Neuronal stem cell (in vitro differentiated cells): ENCODE results near the gene C2CD2L.
"Not testable (repeated sequence)": the region's sequence is repeated elsewhere in the genome, so short reads cannot be mapped to it uniquely, and the experiment has no call there.

Source experiments
- DNase-seq: peaks from one replicate; pipeline ENCODE4 v3.0.0-alpha.2; 2013; ENCODE audit warnings: low spot score
- H2AFZ ChIP-seq: one replicate; pipeline ENCODE4 v1.6.1; 2013; ENCODE audit warnings: mild to moderate bottlenecking, low read length, inconsistent platforms
- H2AK5ac ChIP-seq: 2 replicates; pipeline ENCODE4 v1.6.1; 2013; ENCODE audit warnings: low read depth, mild to moderate bottlenecking, inconsistent platforms, low read length, moderate library complexity, mixed read lengths
- H2BK120ac ChIP-seq: 2 replicates; pipeline ENCODE4 v1.6.1; 2013; ENCODE audit warnings: low read depth, mild to moderate bottlenecking, inconsistent platforms, low read length, moderate library complexity, mixed read lengths
- H2BK12ac ChIP-seq: one replicate; pipeline ENCODE4 v1.6.1; 2013; ENCODE audit warnings: low read length, inconsistent platforms
- H2BK15ac ChIP-seq: 2 replicates; pipeline ENCODE4 v1.6.1; 2013; ENCODE audit warnings: mild to moderate bottlenecking, low read length, inconsistent platforms, mixed read lengths
- H2BK5ac ChIP-seq: one replicate; pipeline ENCODE4 v1.6.1; 2013; ENCODE audit warnings: inconsistent platforms, mild to moderate bottlenecking, low read length, moderate library complexity
- H3K14ac ChIP-seq: one replicate; pipeline ENCODE4 v1.6.1; 2013; ENCODE audit warnings: low read length, inconsistent platforms
- H3K18ac ChIP-seq: 2 replicates; pipeline ENCODE4 v1.6.1; 2013; ENCODE audit warnings: low read length, inconsistent platforms
- H3K23ac ChIP-seq: 2 replicates; pipeline ENCODE4 v1.6.1; 2013; ENCODE audit warnings: low read depth, mild to moderate bottlenecking, mixed read lengths, low read length, inconsistent platforms; ENCODE audit not compliant: poor library complexity
- H3K27ac ChIP-seq: replicated peaks from 3 replicates; pipeline ENCODE4 v1.5.1; 2013; ENCODE audit warnings: low read length, inconsistent platforms
- H3K27me3 ChIP-seq, 3 experiments: 2 replicates each; pipeline ENCODE4 v1.6.1; 2013; ENCODE audit warnings: low read length in 3 of 3, mild to moderate bottlenecking in 2 of 3, inconsistent platforms in 1 of 3, low read depth in 1 of 3, mixed read lengths in 1 of 3, moderate library complexity in 1 of 3; ENCODE audit not compliant: control insufficient read depth in 3 of 3, insufficient read depth in 3 of 3
- H3K36me3 ChIP-seq, 2 donors: replicated peaks in 1 of 2; 2 replicates each; pipeline ENCODE4 v1.6.1; 2013; ENCODE audit warnings: low read length in 2 of 2; ENCODE audit not compliant: control insufficient read depth in 2 of 2, insufficient read depth in 2 of 2
- H3K4ac ChIP-seq: 2 replicates; pipeline ENCODE4 v1.6.1; 2013; ENCODE audit warnings: inconsistent platforms, mild to moderate bottlenecking, low read length, moderate library complexity
- H3K4me1 ChIP-seq, 2 donors: 1 replicate in 1 of 2; 2 replicates in 1 of 2; pipeline ENCODE4 v1.6.1; 2013; ENCODE audit warnings: low read length in 2 of 2, low read depth in 1 of 2; ENCODE audit not compliant: control insufficient read depth in 2 of 2, insufficient read depth in 1 of 2
- H3K4me2 ChIP-seq: one replicate; pipeline ENCODE4 v1.6.1; 2013; ENCODE audit warnings: mild to moderate bottlenecking, low read length, inconsistent platforms; ENCODE audit not compliant: insufficient read depth, poor library complexity, severe bottlenecking
- H3K4me3 ChIP-seq, 2 donors: 2 replicates each; pipeline ENCODE4 v1.5.1; 2013; ENCODE audit warnings: low read length in 2 of 2, mild to moderate bottlenecking in 2 of 2, inconsistent platforms in 1 of 2, moderate library complexity in 1 of 2
- H3K79me1 ChIP-seq: one replicate; pipeline ENCODE4 v1.6.1; 2013; ENCODE audit warnings: low read depth, mild to moderate bottlenecking, inconsistent platforms, low read length, moderate library complexity
- H3K9ac ChIP-seq: one replicate; pipeline ENCODE4 v1.6.1; 2013; ENCODE audit warnings: mild to moderate bottlenecking, low read depth, low read length, inconsistent platforms; ENCODE audit not compliant: poor library complexity
- H3K9me3 ChIP-seq, 2 donors: replicated peaks in 1 of 2; 2 replicates each; pipeline versions ENCODE3 to v1.6.1; 2013; ENCODE audit warnings: low read length in 2 of 2, mild to moderate bottlenecking in 2 of 2, inconsistent platforms in 1 of 2, low read depth in 1 of 2, mixed read lengths in 1 of 2, moderate library complexity in 1 of 2; ENCODE audit not compliant: control insufficient read depth in 2 of 2, insufficient read depth in 1 of 2
- H4K8ac ChIP-seq: one replicate; pipeline ENCODE4 v1.6.1; 2013; ENCODE audit warnings: low read depth, mild to moderate bottlenecking, inconsistent platforms, low read length, moderate library complexity
- H4K91ac ChIP-seq: one replicate; pipeline ENCODE4 v1.6.1; 2013; ENCODE audit warnings: low read length, low read depth, mild to moderate bottlenecking, inconsistent platforms; ENCODE audit not compliant: poor library complexity
- WGBS, 2 donors: extraction: QIAGEN DNeasy Blood & Tissue Kit; methylation state at CpG; one replicate each; pipeline ENCODE4 v1.1.7; 2013; ENCODE audit warnings: missing lambda C conversion rate in 2 of 2, mixed read lengths in 1 of 2; ENCODE audit not compliant: insufficient read length in 2 of 2, insufficient replicate concordance in 1 of 2; ENCODE audit errors: extremely low coverage in 2 of 2; 5-methylcytosine and 5-hydroxymethylcytosine counted together

Gene C2CD2L

GRCh38 chr11:119100994-119101758 lies 6.0 kb upstream of the C2CD2L start:
- Histone ChIP-seq H2AK5ac (peak overlapping the region; percentile 6), H3K9ac (peak overlapping the region; percentile 88), H3K36me3 (peaks cover 20 to 28% of the 10 kb centered on the region in 2 donors), H3K4ac (no peak overlapping the region), H2AFZ (peak overlapping the region; percentile 82), H2BK5ac (peak overlapping the region; percentile 69), H3K14ac (no peak overlapping the region), H4K8ac (no peak overlapping the region), H3K23ac (peak overlapping the region; percentile 14), H3K27me3 (no peaks in the 10 kb centered on the region), H2BK12ac (peak overlapping the region; percentile 80), H3K9me3 (no peaks in the 10 kb centered on the region), H2BK120ac (no peak overlapping the region), H3K4me1 (peaks cover 6 to 13% of the 10 kb centered on the region in 2 donors), H3K79me1 (peaks cover 6% of the 10 kb centered on the region), H3K4me2 (peak overlapping the region; percentile 95), H3K4me3 (peak overlapping the region; percentile 73 to 86), H3K27ac (peak overlapping the region; percentile 72), H2BK15ac (no peak overlapping the region), H3K18ac (peak overlapping the region; percentile 71), H4K91ac (no peak overlapping the region)
- no peak for DNase-seq
- WGBS, 2 donors: no CpG with 5 or more reads among the region's 29 CpGs

GRCh38 chr11:119101759-119102423 lies 5.3 kb upstream of the C2CD2L start, which contains the start of gene DPAGT1:
Gene DPAGT1, minus strand, starts transcription at chr11:119101853. Its CDS starts 198 bp downstream, at chr11:119101655.
- Histone ChIP-seq H3K14ac (no peak within 1 kb of the TSS), H3K9me3 (no peaks in the 10 kb centered on the region), H3K79me1 (peaks cover 6% of the 10 kb centered on the region), H3K4ac (no peak within 1 kb of the TSS), H2BK12ac (peak within 1 kb of the TSS; percentile 80), H3K27me3 (no peaks in the 10 kb centered on the region), H3K27ac (peak within 1 kb of the TSS; percentile 92), H4K8ac (no peak within 1 kb of the TSS), H3K36me3 (peaks cover 15 to 21% of the 10 kb centered on the region in 2 donors), H3K18ac (peak within 1 kb of the TSS; percentile 71), H3K4me2 (peak within 1 kb of the TSS; percentile 95), H2BK120ac (no peak within 1 kb of the TSS), H3K4me3 (peak within 1 kb of the TSS; percentile 73 to 86), H3K23ac (peak within 1 kb of the TSS; percentile 14), H3K4me1 (peaks cover 11 to 20% of the 10 kb centered on the region in 2 donors), H4K91ac (no peak within 1 kb of the TSS), H2BK5ac (peak within 1 kb of the TSS; percentile 69), H2AK5ac (peak within 1 kb of the TSS; percentile 6), H2AFZ (peak within 1 kb of the TSS; percentile 82), H3K9ac (peak within 1 kb of the TSS; percentile 88), H2BK15ac (no peak within 1 kb of the TSS)
- no CpG with 5 or more reads among the region's 32 CpGs for WGBS, 2 donors
- DNase-seq: peak; percentile 92

- H3K79me1 ChIP-seq, H4K8ac ChIP-seq, H3K4ac ChIP-seq, H4K91ac ChIP-seq, H2BK12ac ChIP-seq, H2BK5ac ChIP-seq, H2AFZ ChIP-seq, H2AK5ac ChIP-seq, H2BK15ac ChIP-seq, H3K36me3 ChIP-seq, H3K9me3 ChIP-seq, H3K18ac ChIP-seq, H3K23ac ChIP-seq, H3K9ac ChIP-seq, H2BK120ac ChIP-seq, DNase-seq, H3K4me3 ChIP-seq, H3K4me2 ChIP-seq, H3K14ac ChIP-seq, H3K27me3 ChIP-seq: not testable (repeated sequence)
- WGBS, 2 donors: no CpG with 5 or more reads among the region's 18 CpGs
- H3K4me1 ChIP-seq: peaks cover 14 to 24% of the 10 kb centered on the region in 2 donors
- H3K27ac ChIP-seq: peak overlapping the region; percentile 31
These were observed 3.9 kb upstream of the C2CD2L start for GRCh38 chr11:119103161-119103664.

GRCh38 chr11:119103793-119104192 lies 3.4 kb upstream of the C2CD2L start:
- no CpG with 5 or more reads among the region's 4 CpGs for WGBS, 2 donors
- H3K23ac ChIP-seq: no peak overlapping the region
- no peak for DNase-seq
- H3K4me1 ChIP-seq: peaks cover 18 to 28% of the 10 kb centered on the region in 2 donors
- H2AFZ ChIP-seq: no peak overlapping the region
- no peak overlapping the region for H3K18ac ChIP-seq
- H2AK5ac ChIP-seq: no peak overlapping the region
- H3K4me3 ChIP-seq: no peak overlapping the region
- H3K14ac ChIP-seq: no peak overlapping the region
- no peak overlapping the region for H2BK15ac ChIP-seq
- no peak overlapping the region for H2BK120ac ChIP-seq
- H2BK5ac ChIP-seq: no peak overlapping the region
- no peak overlapping the region for H4K8ac ChIP-seq
- H3K27me3 ChIP-seq: peaks cover 0 to 5% (median 0%) of the 10 kb centered on the region in 3 experiments
- H2BK12ac ChIP-seq: no peak overlapping the region
- H3K27ac ChIP-seq: no peak overlapping the region
- no peak overlapping the region for H3K4me2 ChIP-seq
- H3K79me1 ChIP-seq: peaks cover 6% of the 10 kb centered on the region
- H3K4ac ChIP-seq: no peak overlapping the region
- peaks cover 0 to 2% of the 10 kb centered on the region in 2 donors for H3K36me3 ChIP-seq
- no peak overlapping the region for H4K91ac ChIP-seq
- H3K9me3 ChIP-seq: no peaks in the 10 kb centered on the region
- no peak overlapping the region for H3K9ac ChIP-seq
